Skeletal muscle tissue (tissue), 4 donors: ENCODE measurements around the gene IGSF23. TPM values are rescaled to one million over a fixed set of nuclear protein-coding genes. Genes with fewer than 3 reads are reported as not detected.
A peak's percentile ranks its signal among the peaks of the same experiment; 100 is the strongest.
"Not testable (repeated sequence)": the region's sequence is repeated elsewhere in the genome, so short reads cannot be mapped to it uniquely, and the experiment has no call there.

ENCODE experiments used
- H3K27ac ChIP-seq: one replicate; pipeline ENCODE4 v1.7.0; 2013; ENCODE audit warnings: mild to moderate bottlenecking, low read depth, low read length, inconsistent platforms
- H3K27me3 ChIP-seq, 3 donors: one replicate each; pipeline ENCODE4 v1.7.0; 2013; ENCODE audit warnings: low read length in 3 of 3; ENCODE audit not compliant: control insufficient read depth in 3 of 3, insufficient read depth in 3 of 3
- H3K36me3 ChIP-seq, 3 donors: one replicate each; pipeline ENCODE4 v1.7.0; 2013; ENCODE audit warnings: low read length in 3 of 3; ENCODE audit not compliant: control insufficient read depth in 3 of 3, insufficient read depth in 3 of 3
- H3K4me1 ChIP-seq, 3 donors: one replicate each; pipeline ENCODE4 v1.7.0; 2013; ENCODE audit warnings: low read length in 3 of 3, mild to moderate bottlenecking in 3 of 3; ENCODE audit not compliant: control insufficient read depth in 3 of 3, insufficient read depth in 3 of 3
- H3K4me3 ChIP-seq, 3 donors: one replicate each; pipeline ENCODE4 v1.7.0; 2013; ENCODE audit warnings: low read length in 3 of 3
- H3K9ac ChIP-seq, 3 donors: one replicate each; pipeline ENCODE4 v1.7.0; 2013; ENCODE audit warnings: low read length in 3 of 3, mild to moderate bottlenecking in 3 of 3, moderate library complexity in 2 of 3, low read depth in 1 of 3
- H3K9me3 ChIP-seq, 3 donors: one replicate each; pipeline ENCODE4 v1.7.0; 2013; ENCODE audit warnings: low read length in 3 of 3; ENCODE audit not compliant: control insufficient read depth in 3 of 3
- total RNA-seq: library from RNA; depleted of rRNA; stranded (reverse); fragments of >200 nt; gene quantifications from one replicate; pipeline ENCODE4 v1.2.3, GENCODE V29; 2014
- donor health status: Osteomylitis.

The IGSF23 gene
- total RNA-seq, 1 donor from 2014 or later: not detected

- no peak overlapping the region for H3K27ac ChIP-seq
- H3K4me1 ChIP-seq: no peaks in the 10 kb centered on the region
- no peak overlapping the region for H3K9ac ChIP-seq
- no peaks in the 10 kb centered on the region for H3K9me3 ChIP-seq
- H3K36me3 ChIP-seq: peaks cover 5 to 22% (median 9%) of the 10 kb centered on the region in 3 donors
- no peaks in the 10 kb centered on the region for H3K27me3 ChIP-seq
- H3K4me3 ChIP-seq: no peak overlapping the region
Measured at GRCh38 chr19:44672226-44672625, 58.9 kb downstream of the IGSF23 start.

DNA sequence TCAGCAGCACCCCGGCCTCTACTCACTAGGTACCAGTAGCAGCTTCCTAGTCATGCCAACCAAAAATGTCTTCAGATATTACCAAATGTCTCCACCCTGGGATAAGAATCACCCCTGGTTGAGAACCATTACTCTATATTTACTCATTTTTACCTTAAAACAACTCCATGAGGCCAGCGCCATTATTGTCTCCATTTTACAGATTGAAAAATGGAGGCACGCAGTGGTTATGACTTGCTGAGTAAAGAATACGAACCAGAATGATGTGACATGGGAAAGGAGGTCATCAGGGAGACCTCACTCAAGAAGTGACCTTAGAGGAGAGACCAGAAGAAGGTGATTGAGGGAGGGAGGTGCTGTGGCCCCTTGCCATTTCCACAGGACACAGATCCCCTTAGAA is 60.1 kb downstream of the IGSF23 start:
- Histone ChIP-seq H3K4me1 (no peaks in the 10 kb centered on the region), H3K27ac (no peak overlapping the region), H3K36me3 (peaks cover 5 to 22% (median 9%) of the 10 kb centered on the region in 3 donors), H3K9ac (no peak overlapping the region), H3K27me3 (no peaks in the 10 kb centered on the region), H3K4me3 (no peak overlapping the region), H3K9me3 (no peaks in the 10 kb centered on the region)

DNA sequence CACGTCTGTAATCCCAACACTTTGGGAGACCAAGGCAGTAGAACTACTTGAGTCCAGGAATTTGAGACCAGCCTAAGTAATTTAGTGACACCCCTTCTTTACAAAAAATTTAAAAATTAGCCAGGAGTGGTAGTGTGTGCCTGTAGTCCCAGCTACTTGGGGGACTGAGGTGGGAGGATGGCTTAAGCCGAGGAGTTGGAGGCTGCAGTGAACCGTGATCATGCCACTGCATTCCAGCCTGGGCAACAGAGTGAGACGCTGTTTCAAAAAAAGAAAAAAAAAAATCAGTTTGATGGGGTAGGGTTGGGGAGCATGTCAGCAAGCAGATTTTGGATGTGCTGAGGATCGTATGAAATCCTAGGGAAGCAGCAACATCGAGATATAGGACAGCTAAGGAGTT is 62.2 kb downstream of the IGSF23 start:
- no peaks in the 10 kb centered on the region for H3K9me3 ChIP-seq
- H3K27ac ChIP-seq: no peak overlapping the region
- H3K4me1 ChIP-seq: no peaks in the 10 kb centered on the region
- no peak overlapping the region for H3K9ac ChIP-seq
- H3K4me3 ChIP-seq: no peak overlapping the region
- peaks cover 14 to 31% (median 14%) of the 10 kb centered on the region in 3 donors for H3K36me3 ChIP-seq
- no peaks in the 10 kb centered on the region for H3K27me3 ChIP-seq

- Histone ChIP-seq H3K4me1 (no peaks in the 10 kb centered on the region), H3K27me3 (no peaks in the 10 kb centered on the region), H3K36me3 (peaks cover 16 to 32% (median 20%) of the 10 kb centered on the region in 3 donors), H3K27ac (no peak overlapping the region), H3K9me3 (no peaks in the 10 kb centered on the region), H3K9ac (no peak overlapping the region), H3K4me3 (peak overlapping the region in 1 of 3 donors; percentile 7)
Measured at GRCh38 chr19:44677019-44677811, 63.9 kb downstream of the IGSF23 start.

DNA sequence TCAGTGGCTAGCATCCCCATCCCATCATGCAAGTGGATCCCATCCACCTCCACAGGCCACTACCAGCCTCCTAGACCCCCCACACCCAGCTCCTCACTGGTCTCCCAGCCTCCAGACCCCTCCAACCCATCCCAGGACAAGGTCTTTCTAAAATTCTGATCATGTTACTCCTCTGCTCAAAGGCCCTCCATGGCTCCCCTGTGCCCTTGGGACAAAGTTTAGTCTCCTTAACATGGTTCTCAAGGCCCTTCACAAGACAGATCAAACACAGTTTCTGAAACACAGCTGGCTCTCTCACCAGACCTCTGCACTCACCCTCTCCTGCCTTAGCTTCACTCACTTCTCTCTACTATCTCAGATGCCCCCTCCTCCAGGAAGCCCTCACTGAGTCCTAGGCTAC is 67.2 kb downstream of the IGSF23 start:
- H3K4me1 ChIP-seq: peaks cover 0 to 6% (median 3%) of the 10 kb centered on the region in 3 donors
- peaks cover 19 to 29% (median 25%) of the 10 kb centered on the region in 3 donors for H3K36me3 ChIP-seq
- H3K9me3 ChIP-seq: no peaks in the 10 kb centered on the region
- H3K27ac ChIP-seq: no peak overlapping the region
- no peak overlapping the region for H3K9ac ChIP-seq
- no peak overlapping the region for H3K4me3 ChIP-seq
- H3K27me3 ChIP-seq: no peaks in the 10 kb centered on the region

DNA sequence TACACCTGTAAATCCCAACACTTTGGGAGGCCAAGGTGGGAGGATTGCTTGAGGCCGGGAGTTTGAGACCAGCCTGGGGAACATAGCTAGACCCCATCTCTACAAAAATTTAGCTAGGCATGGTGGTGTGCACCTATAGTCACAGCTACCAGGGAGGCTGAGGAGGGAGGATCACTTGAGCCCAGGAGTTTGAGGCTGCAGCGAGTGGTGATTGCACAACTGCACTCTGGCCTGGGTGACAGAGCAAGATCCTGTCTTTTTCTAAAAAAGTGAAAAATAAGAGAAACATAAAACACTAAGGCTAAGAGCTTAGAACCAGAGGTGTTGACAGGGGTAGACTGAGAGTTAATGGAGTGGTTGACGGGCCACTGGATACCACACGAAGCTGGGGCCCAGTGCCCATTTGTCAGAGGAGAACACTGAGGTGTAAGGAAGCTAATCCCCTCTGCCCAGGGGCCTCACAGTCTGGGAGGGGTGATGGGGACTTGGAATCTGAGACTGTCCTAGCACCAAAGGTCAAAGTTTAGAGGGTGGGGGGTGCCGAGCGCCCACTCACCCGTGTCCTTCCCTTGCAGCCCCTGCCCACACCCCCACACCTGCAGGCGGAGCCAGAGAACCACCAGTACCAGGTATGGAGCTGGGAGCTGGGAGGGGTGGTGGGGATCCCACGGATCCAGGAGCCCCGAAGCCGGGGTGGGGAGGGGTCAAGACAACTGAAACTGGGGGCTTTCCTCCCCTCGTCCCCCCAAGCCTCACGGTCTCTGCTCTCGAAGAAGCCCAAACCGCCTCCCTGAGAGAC is 68.8 kb downstream of the IGSF23 start:
- Histone ChIP-seq H3K9me3 (no peaks in the 10 kb centered on the region), H3K4me1 (peaks cover 0 to 6% (median 3%) of the 10 kb centered on the region in 3 donors), H3K36me3 (peaks cover 18 to 21% (median 19%) of the 10 kb centered on the region in 3 donors), H3K27me3 (no peaks in the 10 kb centered on the region), H3K9ac (no peak overlapping the region), H3K27ac (no peak overlapping the region), H3K4me3 (no peak overlapping the region)

GRCh38 chr19:44682807-44683206 is 69.4 kb downstream of the IGSF23 start:
- no peak overlapping the region for H3K9ac ChIP-seq
- no peaks in the 10 kb centered on the region for H3K27me3 ChIP-seq
- peaks cover 0 to 6% (median 3%) of the 10 kb centered on the region in 3 donors for H3K4me1 ChIP-seq
- peaks cover 18 to 21% (median 19%) of the 10 kb centered on the region in 3 donors for H3K36me3 ChIP-seq
- H3K27ac ChIP-seq: no peak overlapping the region
- no peak overlapping the region for H3K4me3 ChIP-seq
- H3K9me3 ChIP-seq: no peaks in the 10 kb centered on the region

DNA sequence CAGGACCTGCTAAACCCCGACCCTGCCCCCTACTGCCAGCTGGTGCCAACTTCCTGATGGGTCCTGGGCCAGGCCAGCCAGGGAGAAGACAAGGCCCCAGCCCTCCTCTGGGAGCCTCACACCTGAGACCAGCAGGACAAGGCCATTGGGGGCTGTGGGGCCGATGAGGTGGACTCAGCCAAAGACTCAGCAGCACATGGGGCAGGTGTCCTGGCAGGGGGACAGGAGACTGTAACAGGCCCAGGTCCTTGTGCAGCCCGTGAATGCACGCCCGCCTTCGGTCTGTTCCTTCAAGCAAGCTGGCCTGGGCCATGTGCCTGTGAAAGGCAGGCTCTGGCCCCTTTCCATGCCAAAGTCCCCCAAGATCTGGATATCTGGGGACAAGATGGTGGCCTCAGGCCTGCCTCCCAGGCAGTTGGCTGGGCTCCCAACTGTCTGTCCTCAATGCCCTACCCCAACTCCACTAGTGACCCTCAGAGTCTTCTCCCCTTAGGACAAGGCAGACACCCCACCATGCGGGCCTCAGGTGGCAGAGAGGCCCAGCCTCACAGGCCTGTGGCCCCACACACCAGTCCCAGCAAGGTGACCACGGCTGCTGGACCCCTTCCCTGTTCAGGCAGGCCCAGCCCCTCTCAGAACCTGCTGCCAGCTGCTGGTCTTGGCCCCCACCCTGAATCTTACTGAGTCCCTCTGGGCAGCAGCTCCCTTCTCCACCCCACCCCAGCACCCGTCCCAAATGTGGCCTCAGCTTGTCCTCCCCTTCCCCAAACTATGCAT is 70.3 kb downstream of the IGSF23 start:
- no peaks in the 10 kb centered on the region for H3K9me3 ChIP-seq
- no peaks in the 10 kb centered on the region for H3K27me3 ChIP-seq
- peaks cover 0 to 6% (median 3%) of the 10 kb centered on the region in 3 donors for H3K4me1 ChIP-seq
- no peak overlapping the region for H3K4me3 ChIP-seq
- H3K9ac ChIP-seq: no peak overlapping the region
- H3K27ac ChIP-seq: no peak overlapping the region
- H3K36me3 ChIP-seq: peaks cover 18 to 21% (median 19%) of the 10 kb centered on the region in 3 donors

DNA sequence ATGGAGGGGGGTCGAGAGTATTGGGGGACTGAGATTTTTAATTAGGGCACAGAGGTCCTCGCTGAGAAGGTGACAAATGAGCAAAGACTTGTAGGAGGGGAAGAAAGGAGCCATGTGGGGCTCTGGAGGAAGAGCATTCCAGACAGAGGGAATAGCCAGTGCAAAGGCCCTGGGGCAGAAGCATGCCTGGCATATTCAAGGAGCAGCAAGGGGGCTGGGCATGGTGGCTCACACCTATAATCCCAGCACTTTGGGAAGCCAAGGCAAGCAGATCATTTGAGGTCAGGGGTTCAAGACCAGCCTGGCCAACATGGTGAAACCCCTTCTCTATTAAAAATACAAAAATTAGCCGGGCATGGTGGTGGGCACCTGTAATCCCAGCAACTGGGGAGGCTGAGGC is 71.0 kb downstream of the IGSF23 start:
- peaks cover 15 to 17% (median 16%) of the 10 kb centered on the region in 3 donors for H3K36me3 ChIP-seq
- H3K27ac ChIP-seq: peak overlapping the region; percentile 40
- H3K4me3 ChIP-seq, H3K4me1 ChIP-seq, H3K9ac ChIP-seq, H3K27me3 ChIP-seq, H3K9me3 ChIP-seq: not testable (repeated sequence)
